ENCODE data around the gene TNRC6C. TPM values are rescaled to one million over a fixed set of nuclear protein-coding genes. Genes with fewer than 3 reads are reported as not detected.

The TNRC6C gene
- total and polyA plus RNA-seq, 2 of the 13 experiments (the other 11 are each of a cell fraction or from before 2014, with no cell fraction given) = 0.66 to 4.9 TPM

GRCh38 chr17:78112518-78113471 is 154.3 kb downstream of the TNRC6C start (continued):
- no peak for TF ChIP-seq ZSCAN5A (CRISPR knock-in tag; IDR thresholded peaks at IDR 0.05; ENCODE audit: borderline replicate concordance)
- TF ChIP-seq SIN3B (IDR thresholded peaks at IDR 0.05; ENCODE audit: low read length) = peak; percentile 48; the same call in 1 of the 2 replicates
- peak; percentile 19; the same call in 1 of the 2 replicates for TF ChIP-seq HNF4A (CRISPR knock-in tag; IDR thresholded peaks at IDR 0.05)
- 0 out of 2 replicates have a peak, but pooled peaks have one; percentile 59 for TF ChIP-seq MAZ (IDR thresholded peaks at IDR 0.05; ENCODE audit: borderline replicate concordance, low read depth, low read length)
- TF ChIP-seq MAZ (CRISPR knock-in tag; IDR thresholded peaks at IDR 0.05; ENCODE audit: low read depth) = no peak
- peak; percentile 76 for TF ChIP-seq THRA (CRISPR knock-in tag; IDR thresholded peaks at IDR 0.05; ENCODE audit: borderline replicate concordance)
- no peak for TF ChIP-seq CHD4 (IDR thresholded peaks at IDR 0.05; ENCODE audit: borderline replicate concordance, low read length)
- TF ChIP-seq KLF16 (CRISPR knock-in tag; IDR thresholded peaks at IDR 0.05) = peak in 1 of 2 experiments; percentile 73; a peak in 2 of 4 replicates
- no peak for TF ChIP-seq RFX1 (IDR thresholded peaks at IDR 0.05)
- TF ChIP-seq ZNF274 (CRISPR knock-in tag; IDR thresholded peaks at IDR 0.05) = no peak
- TF ChIP-seq FOXK1 (CRISPR knock-in tag; IDR thresholded peaks at IDR 0.05; ENCODE audit: borderline replicate concordance, low read depth) = 0 out of 2 replicates have a peak, but pooled peaks have one; percentile 38
- TF ChIP-seq PHF21A (CRISPR knock-in tag; IDR thresholded peaks at IDR 0.05) = no peak
- 0 out of 3 replicates have a peak, but pooled peaks have one; percentile 40 for TF ChIP-seq MXI1 (IDR thresholded peaks at IDR 0.05; ENCODE audit: borderline replicate concordance, low read depth, low read length)
- TF ChIP-seq NCOA2 (CRISPR knock-in tag; IDR thresholded peaks at IDR 0.05) = 0 out of 2 replicates have a peak, but pooled peaks have one; percentile 24
- TF ChIP-seq TAF15 (IDR thresholded peaks at IDR 0.05; ENCODE audit: low read depth, low read length, poor library complexity, severe bottlenecking) = no peak
- TF ChIP-seq YEATS4 (CRISPR knock-in tag; IDR thresholded peaks at IDR 0.05; ENCODE audit: borderline replicate concordance) = 0 out of 2 replicates have a peak, but pooled peaks have one; percentile 50
- TF ChIP-seq RNF2 (conservative IDR thresholded peaks at IDR 0.05; ENCODE audit: low read depth) = no peak
- peak; percentile 69; the same call in 1 of the 2 replicates for TF ChIP-seq ZNF331 (CRISPR knock-in tag; IDR thresholded peaks at IDR 0.05)
- peak; percentile 41; the same call in 1 of the 2 replicates for TF ChIP-seq MED1 (CRISPR knock-in tag; IDR thresholded peaks at IDR 0.05)
- no peak for TF ChIP-seq XBP1 (CRISPR knock-in tag; IDR thresholded peaks at IDR 0.05)
- TF ChIP-seq KLF6 (CRISPR knock-in tag; IDR thresholded peaks at IDR 0.05) = 0 out of 2 replicates have a peak, but pooled peaks have one; percentile 23
- TF ChIP-seq CHD2 (IDR thresholded peaks at IDR 0.05; ENCODE audit: low read depth, low read length) = peak; percentile 40; the same call in 1 of the 2 replicates
- no peak for TF ChIP-seq SMARCC2 (IDR thresholded peaks at IDR 0.05)
- no peak for TF ChIP-seq ZNF180 (CRISPR knock-in tag; IDR thresholded peaks at IDR 0.05; ENCODE audit: borderline replicate concordance, low read depth)
- TF ChIP-seq HBP1 (CRISPR knock-in tag; IDR thresholded peaks at IDR 0.05; ENCODE audit: low read depth) = 0 out of 2 replicates have a peak, but pooled peaks have one; percentile 12
- TF ChIP-seq ZNF629 (CRISPR knock-in tag; conservative IDR thresholded peaks at IDR 0.05) = 0 out of 2 replicates have a peak, but pooled peaks have one; percentile 30
- TF ChIP-seq GATAD1 (CRISPR knock-in tag; IDR thresholded peaks at IDR 0.05) = 0 out of 2 replicates have a peak, but pooled peaks have one; percentile 26
